WTC11 (cell line): ENCODE measurements around the gene TGIF2LX. TPM values are rescaled to one million over a fixed set of nuclear protein-coding genes. Genes with fewer than 3 reads are reported as not detected.
"Not testable (repeated sequence)": the region's sequence is repeated elsewhere in the genome, so short reads cannot be mapped to it uniquely, and the experiment has no call there.

Experiments used
- ATAC-seq: fragments of 200-7000 bp; cut with Tn5 transposase; 2 replicates; pipeline ENCODE4 v1.10.0; 2021; ENCODE audit warnings: mild to moderate bottlenecking, moderate library complexity
- Bru-seq: library from RNA; stranded (reverse); fragments of 400-500 nt; gene quantifications from one replicate; lab custom pipeline; 2021; lab: Mats Ljungman, UMichigan
- CTCF ChIA-PET: fragments of 300-600 bp; sonication (Branson Sonifier 250); formaldehyde crosslinking; loops from one replicate; lab custom pipeline; 2021; ENCODE audit warnings: antibody characterized with exemption; lab: Charles Lee
- POLR2A ChIA-PET: fragments of 350-600 bp; sonication (Branson Sonifier 250); formaldehyde crosslinking; loops from one replicate; lab custom pipeline; 2021; ENCODE audit warnings: antibody characterized with exemption; lab: Charles Lee
- DNase-seq: peaks from one replicate; pipeline ENCODE4 v3.0.0; 2021; ENCODE audit warnings: low spot score
- H3K27ac Mint-ChIP-seq: 2 replicates; pipeline ENCODE4 v1.8.0; 2021; ENCODE audit warnings: mixed read lengths
- H3K27me3 Mint-ChIP-seq: 2 replicates; pipeline ENCODE4 v1.8.0; 2021; ENCODE audit warnings: low read depth, mild to moderate bottlenecking, moderate library complexity, mixed read lengths
- H3K36me3 Mint-ChIP-seq: 2 replicates; pipeline ENCODE4 v1.8.0; 2021; ENCODE audit warnings: mixed read lengths
- H3K4me1 Mint-ChIP-seq: 2 replicates; pipeline ENCODE4 v1.8.0; 2022; ENCODE audit warnings: mixed read lengths
- H3K4me3 Mint-ChIP-seq: 2 replicates; pipeline ENCODE4 v1.8.0; 2021; ENCODE audit warnings: mild to moderate bottlenecking, moderate library complexity, mixed read lengths
- H3K9me3 Mint-ChIP-seq: 2 replicates; pipeline ENCODE4 v1.8.0; 2021; ENCODE audit warnings: mixed read lengths
- long read RNA-seq, 3 experiments: library from RNA in 1 of 3; library from capped mRNA in 1 of 3; library from polyadenylated mRNA in 1 of 3; unstranded in 2 of 3; stranded (forward) in 1 of 3; transcript quantifications; one replicate each; pipeline ENCODE4 v2.0.0, GENCODE V29; 2021
- total RNA-seq: library from RNA; stranded (reverse); gene quantifications from 3 replicates; pipeline ENCODE4 v1.2.3, GENCODE V29; 2021

The TGIF2LX gene
- total RNA-seq (not detected in 3 replicates), Bru-seq, nascent RNA (not detected)
- long read RNA-seq, experiment 1, result 0 reads
- long read RNA-seq, experiment 2, result 0 reads
- long read RNA-seq, experiment 3, result 0 reads

- H3K9me3 Mint-ChIP-seq, ATAC-seq, H3K4me3 Mint-ChIP-seq, H3K27ac Mint-ChIP-seq, H3K4me1 Mint-ChIP-seq, H3K27me3 Mint-ChIP-seq, H3K36me3 Mint-ChIP-seq, POLR2A ChIA-PET, DNase-seq, CTCF ChIA-PET: not testable (repeated sequence)
Measured at GRCh38 chrX:89921665-89922064, at the start of gene TGIF2LX. TSS of gene TGIF2LX (plus strand) at chrX:89921908. CDS start at chrX:89922086, 178 bp downstream.

- H3K9me3 Mint-ChIP-seq, H3K4me3 Mint-ChIP-seq, POLR2A ChIA-PET, DNase-seq, H3K4me1 Mint-ChIP-seq, ATAC-seq, H3K36me3 Mint-ChIP-seq, H3K27ac Mint-ChIP-seq, CTCF ChIA-PET, H3K27me3 Mint-ChIP-seq: not testable (repeated sequence)
Measured at GRCh38 chrX:89922338-89922934, 728 bp downstream of the TGIF2LX start.

GRCh38 chrX:89943077-89943476 lies 21.4 kb downstream of the TGIF2LX start:
- DNase-seq, H3K27ac Mint-ChIP-seq, POLR2A ChIA-PET, H3K4me1 Mint-ChIP-seq, H3K27me3 Mint-ChIP-seq, CTCF ChIA-PET, H3K36me3 Mint-ChIP-seq, H3K9me3 Mint-ChIP-seq, H3K4me3 Mint-ChIP-seq, ATAC-seq: not testable (repeated sequence)

DNA sequence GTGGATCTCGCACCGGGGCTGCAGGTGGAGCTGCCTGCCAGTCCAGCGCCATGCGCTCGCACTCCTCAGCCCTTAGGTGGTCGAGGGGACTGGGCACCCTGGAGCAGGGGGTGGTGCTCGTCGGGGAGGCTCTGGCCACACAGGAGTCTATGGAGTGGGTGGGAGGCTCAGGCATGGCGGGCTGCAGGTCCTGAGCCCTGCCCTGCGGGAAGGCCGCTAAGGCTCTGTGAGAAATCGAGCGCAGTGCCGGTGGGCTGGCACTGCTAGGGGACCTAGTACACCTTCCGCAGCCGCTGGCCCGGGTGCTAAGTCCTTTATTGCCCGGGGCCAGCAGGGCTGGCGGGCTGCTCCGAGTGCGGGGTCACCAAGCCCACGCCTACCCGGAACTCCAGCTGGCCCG lies 43.9 kb downstream of the TGIF2LX start:
- CTCF ChIA-PET, POLR2A ChIA-PET, H3K4me3 Mint-ChIP-seq, DNase-seq, ATAC-seq, H3K27ac Mint-ChIP-seq, H3K27me3 Mint-ChIP-seq, H3K36me3 Mint-ChIP-seq, H3K4me1 Mint-ChIP-seq: not testable (repeated sequence)
- H3K9me3 Mint-ChIP-seq, result peaks cover 10% of the 10 kb centered on the region
